Measurements from ENCODE around the gene AOPEP.

The AOPEP gene

DNA sequence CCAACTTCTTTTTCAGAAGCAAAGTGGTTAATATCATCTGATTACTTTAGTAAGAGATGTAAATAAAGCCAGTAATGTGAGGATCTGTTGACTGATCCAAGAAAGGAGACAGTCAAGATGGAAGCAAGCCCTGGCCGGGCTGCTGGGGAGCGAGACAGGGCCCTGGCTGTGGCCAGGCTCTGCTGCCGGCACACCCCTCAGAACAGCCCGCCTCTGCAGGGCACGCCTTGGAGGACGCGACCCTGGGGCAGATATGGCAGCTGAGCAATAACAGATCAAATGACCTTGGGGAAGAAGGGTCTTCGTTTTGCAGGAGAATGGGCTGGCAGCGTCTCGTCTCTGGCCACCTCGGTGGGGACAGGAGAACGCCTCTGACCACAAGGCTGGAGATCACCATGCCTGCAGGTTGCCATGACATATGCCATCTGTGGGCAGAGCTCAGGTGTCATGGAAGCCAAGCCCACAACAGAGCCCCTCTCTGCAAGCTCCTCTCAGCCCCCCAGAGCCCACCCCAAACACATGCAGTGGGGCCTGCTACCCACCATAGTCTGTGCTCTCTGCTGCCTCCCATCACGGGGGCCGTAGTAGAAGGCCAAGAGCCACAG, 384.5 kb downstream of the AOPEP start:
- Histone ChIP-seq H3K4me3 (ENCODE audit: low read depth, low read length) (no peak overlapping the region), H3K36me3 (replicated peaks) (no peaks in the 10 kb centered on the region), H3K27ac (no peak overlapping the region), H3K27me3 (replicated peaks) (no peaks in the 10 kb centered on the region)
- TF ChIP-seq, protein P1, sequence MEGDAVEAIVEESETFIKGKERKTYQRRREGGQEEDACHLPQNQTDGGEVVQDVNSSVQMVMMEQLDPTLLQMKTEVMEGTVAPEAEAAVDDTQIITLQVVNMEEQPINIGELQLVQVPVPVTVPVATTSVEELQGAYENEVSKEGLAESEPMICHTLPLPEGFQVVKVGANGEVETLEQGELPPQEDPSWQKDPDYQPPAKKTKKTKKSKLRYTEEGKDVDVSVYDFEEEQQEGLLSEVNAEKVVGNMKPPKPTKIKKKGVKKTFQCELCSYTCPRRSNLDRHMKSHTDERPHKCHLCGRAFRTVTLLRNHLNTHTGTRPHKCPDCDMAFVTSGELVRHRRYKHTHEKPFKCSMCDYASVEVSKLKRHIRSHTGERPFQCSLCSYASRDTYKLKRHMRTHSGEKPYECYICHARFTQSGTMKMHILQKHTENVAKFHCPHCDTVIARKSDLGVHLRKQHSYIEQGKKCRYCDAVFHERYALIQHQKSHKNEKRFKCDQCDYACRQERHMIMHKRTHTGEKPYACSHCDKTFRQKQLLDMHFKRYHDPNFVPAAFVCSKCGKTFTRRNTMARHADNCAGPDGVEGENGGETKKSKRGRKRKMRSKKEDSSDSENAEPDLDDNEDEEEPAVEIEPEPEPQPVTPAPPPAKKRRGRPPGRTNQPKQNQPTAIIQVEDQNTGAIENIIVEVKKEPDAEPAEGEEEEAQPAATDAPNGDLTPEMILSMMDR (IDR thresholded peaks at IDR 0.05; ENCODE audit: low read depth, low read length, missing control alignments) = no peak
- in situ Hi-C loops (cut with HindIII; ENCODE audit: low pct_ligation_motif_present, low sequenced_read_pairs) = no loop called here
- no peak for DNase-seq

DNA sequence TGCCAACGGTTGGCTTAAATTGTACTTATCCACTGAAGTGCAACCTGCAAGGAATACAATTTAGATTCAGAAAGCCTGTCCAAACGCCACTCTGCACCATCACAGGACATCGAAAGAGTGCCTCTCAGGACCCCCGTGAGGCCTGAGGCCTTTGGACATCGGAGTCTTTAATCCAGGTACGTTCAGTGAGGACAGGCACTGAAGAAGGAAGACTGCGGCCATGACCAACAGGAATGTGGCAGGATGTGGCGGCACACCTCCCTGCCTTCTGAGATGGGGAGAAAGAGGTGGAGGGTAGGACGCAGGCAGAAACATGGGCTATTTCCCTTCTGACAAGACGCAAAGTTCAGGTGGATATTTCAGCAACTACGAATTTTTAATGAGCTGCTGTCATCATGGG, 385.2 kb downstream of the AOPEP start:
- no peak overlapping the region for H3K4me3 ChIP-seq (ENCODE audit: low read depth, low read length)
- TF ChIP-seq, protein P1 (IDR thresholded peaks at IDR 0.05; ENCODE audit: low read depth, low read length, missing control alignments) = no peak
- H3K36me3 ChIP-seq (replicated peaks) = no peaks in the 10 kb centered on the region
- in situ Hi-C loops (cut with HindIII; ENCODE audit: low pct_ligation_motif_present, low sequenced_read_pairs) = no loop called here
- no peak for DNase-seq
- H3K27ac ChIP-seq = no peak overlapping the region
- H3K27me3 ChIP-seq (replicated peaks) = no peaks in the 10 kb centered on the region

DNA sequence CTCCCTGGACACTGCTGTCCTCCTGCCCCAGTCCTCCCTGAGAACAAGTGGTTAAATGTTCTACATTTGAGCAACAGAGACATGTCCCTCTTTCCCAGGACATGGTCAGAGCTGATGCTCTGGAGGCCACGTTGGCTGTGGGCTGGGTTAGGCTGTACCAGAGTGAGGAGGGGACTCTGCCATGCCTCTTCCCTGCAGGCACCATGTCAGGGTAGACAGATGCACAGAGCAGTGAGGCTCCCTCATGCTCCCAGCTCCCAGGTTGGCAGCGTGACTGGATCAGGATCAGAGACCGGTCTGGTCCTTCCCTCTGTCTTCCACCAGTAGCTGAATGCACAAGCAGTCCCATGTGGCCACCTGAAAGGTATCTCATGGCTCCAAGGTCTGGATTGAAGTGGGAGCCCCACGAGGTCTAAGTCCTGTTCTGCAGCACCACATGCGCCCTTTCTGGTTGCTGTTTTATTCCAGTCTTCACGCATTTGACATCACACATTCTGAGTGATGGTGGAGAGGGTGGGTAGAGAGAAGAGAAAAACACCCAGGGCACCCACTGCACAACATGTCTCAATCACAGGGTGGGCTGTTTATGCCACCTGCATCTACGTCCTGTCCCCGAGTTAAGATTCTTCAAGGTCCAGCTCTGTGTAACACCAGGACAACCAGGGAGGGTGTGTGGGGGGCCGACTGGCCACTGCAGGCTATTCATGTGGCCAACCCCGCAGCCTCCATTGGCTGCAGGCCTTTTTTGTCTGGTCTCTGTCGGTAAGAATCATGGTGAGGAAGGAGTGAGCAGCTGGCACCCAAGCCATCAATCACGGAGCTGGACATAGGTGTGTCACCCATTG, 386.2 kb downstream of the AOPEP start:
- in situ Hi-C loops (cut with HindIII; ENCODE audit: low pct_ligation_motif_present, low sequenced_read_pairs) = no loop called here

DNA sequence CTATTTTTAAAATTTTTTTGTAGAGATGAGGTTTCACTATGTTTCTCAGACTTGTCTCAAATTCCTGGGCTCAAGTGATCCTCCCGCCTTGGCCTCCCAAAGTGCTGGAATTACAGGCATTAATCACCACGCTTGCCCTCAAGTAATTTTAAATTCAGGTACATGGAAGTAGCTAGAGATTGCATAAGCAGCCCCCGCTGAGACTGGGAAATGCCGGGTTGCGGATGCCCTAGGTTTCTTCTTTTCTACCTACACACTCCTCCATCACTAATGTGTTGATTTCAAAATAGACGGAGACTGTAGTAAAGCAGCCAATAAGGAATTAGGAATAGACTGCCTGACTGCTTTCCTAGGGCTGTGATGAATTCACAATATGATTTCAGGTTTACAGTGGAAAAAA, 388.6 kb downstream of the AOPEP start:
- H3K27me3 ChIP-seq (replicated peaks) = no peaks in the 10 kb centered on the region
- TF ChIP-seq, protein P1 (IDR thresholded peaks at IDR 0.05; ENCODE audit: low read depth, low read length, missing control alignments) = no peak
- no peak for DNase-seq
- no peaks in the 10 kb centered on the region for H3K36me3 ChIP-seq (replicated peaks)
- in situ Hi-C loops (cut with HindIII; ENCODE audit: low pct_ligation_motif_present, low sequenced_read_pairs) = no loop called here
- no peak overlapping the region for H3K4me3 ChIP-seq (ENCODE audit: low read depth, low read length)
- no peak overlapping the region for H3K27ac ChIP-seq

More for the DNA sequence above, 386.2 kb downstream of the AOPEP start:
- DNase-seq = no peak
- TF ChIP-seq, protein P1 (IDR thresholded peaks at IDR 0.05; ENCODE audit: low read depth, low read length, missing control alignments) = no peak
- Histone ChIP-seq H3K36me3 (replicated peaks) (no peaks in the 10 kb centered on the region), H3K27me3 (replicated peaks) (no peaks in the 10 kb centered on the region), H3K4me3 (ENCODE audit: low read depth, low read length) (no peak overlapping the region), H3K27ac (no peak overlapping the region)

DNA sequence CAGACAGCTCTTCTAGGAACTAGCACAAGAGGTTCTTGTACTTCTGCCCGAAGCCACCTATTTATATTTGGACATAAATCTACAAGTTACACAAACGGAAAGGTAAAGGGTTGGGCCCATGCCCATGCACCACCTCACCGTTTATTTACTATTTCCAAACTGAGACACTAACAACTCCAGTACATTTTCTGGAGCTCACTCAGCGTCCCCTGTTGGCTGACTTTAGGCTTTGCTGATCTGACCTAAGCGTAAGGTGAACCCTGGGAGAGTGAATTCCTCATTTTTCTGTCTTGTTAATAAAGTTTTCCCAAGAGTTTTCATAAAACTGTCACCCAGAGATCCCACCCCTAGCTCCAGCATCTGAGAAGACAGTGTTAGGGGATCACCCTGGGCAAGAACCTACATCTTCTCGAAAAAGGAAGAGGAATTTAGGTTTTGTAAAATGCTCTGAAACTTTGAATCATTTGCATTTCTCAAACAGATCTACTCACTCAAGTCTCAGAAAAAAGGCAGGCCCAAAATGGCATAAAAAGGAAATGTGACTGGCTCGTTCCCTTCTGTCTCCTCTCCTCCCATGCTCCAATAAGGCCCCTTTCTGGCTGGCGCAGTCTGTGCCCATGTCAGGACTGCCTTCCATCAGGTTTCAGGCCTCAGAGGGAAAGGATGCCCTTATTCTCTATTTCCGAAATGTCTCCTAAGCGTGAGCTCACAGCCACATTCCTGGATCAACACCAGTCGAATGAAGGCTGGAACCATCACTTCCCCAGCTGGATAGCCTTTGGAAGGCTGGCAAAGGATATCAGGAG, 389.7 kb downstream of the AOPEP start:
- in situ Hi-C loops (cut with HindIII; ENCODE audit: low pct_ligation_motif_present, low sequenced_read_pairs) = no loop called here
- Histone ChIP-seq H3K36me3 (replicated peaks) (no peaks in the 10 kb centered on the region), H3K4me3 (ENCODE audit: low read depth, low read length) (no peak overlapping the region), H3K27ac (no peak overlapping the region), H3K27me3 (replicated peaks) (no peaks in the 10 kb centered on the region)
- TF ChIP-seq, protein P1 (IDR thresholded peaks at IDR 0.05; ENCODE audit: low read depth, low read length, missing control alignments) = peak; percentile 53
- no peak for DNase-seq

Measured in brain microvascular endothelial cell (primary cell).